Suprapubic skin (tissue), 3 donors: ENCODE results near the gene NLRX1.

Experiments used
- CTCF ChIP-seq, 2 donors: fragments of 200-600 bp in 1 of 2; fragments of 450-650 bp in 1 of 2; sonication (generic) in 1 of 2; IDR thresholded peaks; one replicate each; pipeline ENCODE4 v1.5.1; 2016 to 2019; ENCODE audit warnings: antibody characterized with exemption in 2 of 2, mild to moderate bottlenecking in 1 of 2, moderate library complexity in 1 of 2
- EP300 ChIP-seq: sonication (generic); formaldehyde crosslinking; IDR thresholded peaks from one replicate; pipeline ENCODE4 v1.6.1; 2017; ENCODE audit warnings: antibody characterized with exemption
- POLR2A ChIP-seq, 2 donors: fragments of 450-650 bp; IDR thresholded peaks; one replicate each; pipeline ENCODE4 v1.6.1; 2017; ENCODE audit warnings: antibody characterized with exemption in 2 of 2, mild to moderate bottlenecking in 2 of 2, moderate library complexity in 2 of 2

- TF ChIP-seq CTCF (IDR thresholded peaks at IDR 0.05) = no peak
- TF ChIP-seq POLR2A (IDR thresholded peaks at IDR 0.05) = no peak
- TF ChIP-seq EP300 = no peak
These were observed 46.8 kb upstream of the NLRX1 start for GRCh38 chr11:119121811-119122124.
